Endometrium (tissue), 2 donors: ENCODE data around the gene COL26A1.
"Not testable (repeated sequence)": the region's sequence is repeated elsewhere in the genome, so short reads cannot be mapped to it uniquely, and the experiment has no call there.

Source experiments
- FAIRE-seq: peaks from 2 replicates; lab custom pipeline; 2012; peaks lifted over from hg19 to GRCh38; lab: Jason Lieb, UNC
- donor health status: control.
- donor health status: control.

Gene COL26A1

DNA sequence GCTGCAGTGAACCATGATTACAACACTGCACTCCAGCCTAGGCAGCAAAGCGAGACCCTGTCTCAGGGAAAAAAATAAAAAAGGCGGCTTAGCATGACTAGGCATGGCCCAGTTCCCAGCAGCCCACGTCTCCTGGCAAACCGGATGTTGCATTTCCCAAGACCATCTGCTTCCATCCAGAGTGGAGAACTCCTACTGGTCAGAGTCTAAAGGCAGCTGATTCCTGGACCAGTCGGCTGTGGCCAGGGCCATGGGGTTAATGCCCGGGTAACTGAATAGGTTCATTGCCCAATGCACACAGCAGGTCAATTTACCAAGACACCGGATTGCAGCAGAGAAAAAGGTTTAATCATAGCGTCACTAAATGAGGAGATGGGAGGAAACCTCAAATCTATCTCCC lies 133.3 kb downstream of the COL26A1 start:
- no peak for FAIRE-seq

DNA sequence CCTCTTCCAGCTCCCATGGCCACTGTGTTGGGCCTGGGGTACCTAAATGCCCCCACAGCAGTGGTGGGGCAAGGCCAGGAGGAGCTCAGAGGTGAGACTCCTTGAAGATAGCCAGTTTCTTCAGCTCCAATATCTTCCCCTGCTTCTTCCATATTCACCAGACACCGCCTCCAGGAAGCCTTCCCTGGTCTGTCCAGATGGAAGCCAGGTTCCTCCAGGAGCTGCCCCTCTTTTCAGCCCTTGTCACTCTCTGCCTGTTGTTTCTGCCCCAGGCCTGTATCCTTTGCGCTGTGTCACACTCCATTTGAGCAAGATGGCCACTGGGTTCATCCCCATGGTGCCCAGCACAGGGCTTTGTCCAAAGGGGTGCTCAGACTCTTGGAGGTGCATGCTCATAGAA lies 138.7 kb downstream of the COL26A1 start:
- FAIRE-seq: no peak

DNA sequence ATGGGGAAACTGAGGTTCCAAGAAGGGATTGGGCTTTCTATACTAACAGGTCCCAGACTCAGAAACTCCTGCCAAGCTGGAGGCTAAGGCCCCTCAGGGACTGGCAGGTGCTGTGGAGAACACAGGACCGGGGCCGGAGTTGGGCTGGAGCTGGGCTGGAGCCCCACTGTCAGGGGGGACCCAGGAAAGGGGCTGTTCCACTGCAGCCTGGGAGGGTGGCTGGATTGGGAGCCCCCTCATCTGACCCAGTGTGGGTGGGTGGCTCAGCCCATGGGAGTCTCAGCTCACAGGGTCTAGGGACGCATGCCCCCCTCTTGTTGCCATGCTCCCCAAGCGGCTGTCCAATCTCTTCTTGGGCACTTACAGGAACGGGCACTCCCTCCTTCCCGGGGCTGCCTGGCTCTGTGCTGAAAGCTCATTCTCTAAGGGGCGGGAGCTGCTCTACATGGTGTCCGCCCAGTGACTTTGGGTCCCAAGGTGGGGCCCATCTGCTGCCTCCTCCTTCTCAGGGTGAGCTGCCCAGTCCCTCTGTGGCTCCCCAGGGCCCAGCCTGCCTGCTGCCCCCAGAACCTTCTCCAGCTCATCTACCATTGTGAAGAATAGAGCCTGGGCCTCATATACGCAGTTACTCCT lies 139.9 kb downstream of the COL26A1 start:
- no peak for FAIRE-seq

DNA sequence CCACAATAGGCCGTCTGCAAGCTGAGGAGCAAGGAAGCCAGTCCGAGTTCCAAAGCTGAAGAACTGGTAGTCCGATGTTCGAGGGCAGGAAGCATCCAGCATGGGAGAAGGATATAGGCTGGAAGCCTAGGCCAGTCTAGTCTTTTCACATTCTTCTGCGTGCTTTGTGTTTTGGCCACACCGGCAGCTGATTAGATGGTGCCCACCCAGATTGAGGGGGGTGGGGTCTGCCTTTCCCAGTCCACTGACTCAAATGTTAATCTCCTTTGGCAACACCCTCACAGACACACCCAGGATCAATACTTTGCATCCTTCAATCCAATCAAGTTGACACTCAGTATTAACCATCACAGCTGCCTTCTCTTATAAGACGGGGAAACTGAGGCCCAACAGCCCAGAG lies 142.8 kb downstream of the COL26A1 start:
- not testable (repeated sequence) for FAIRE-seq

DNA sequence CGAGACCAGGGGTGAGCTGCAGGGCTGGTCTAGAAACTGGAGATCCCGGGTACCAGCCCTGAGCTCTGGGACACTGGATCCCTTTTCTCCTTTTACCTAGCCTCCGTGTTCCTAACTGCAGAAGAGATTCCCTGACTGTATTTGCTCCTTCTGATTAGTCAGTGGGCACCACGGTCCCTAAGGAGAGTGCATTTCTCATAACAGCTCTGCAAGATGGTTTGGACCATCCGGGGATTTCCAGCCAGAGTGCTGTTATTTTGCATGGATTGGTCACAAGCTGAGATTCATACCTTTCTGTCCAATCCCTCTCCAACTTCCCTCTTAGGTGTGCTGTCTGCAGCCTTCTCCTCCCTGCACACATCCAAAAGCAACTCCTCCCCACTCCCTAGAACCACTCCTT lies 143.9 kb downstream of the COL26A1 start:
- no peak for FAIRE-seq

DNA sequence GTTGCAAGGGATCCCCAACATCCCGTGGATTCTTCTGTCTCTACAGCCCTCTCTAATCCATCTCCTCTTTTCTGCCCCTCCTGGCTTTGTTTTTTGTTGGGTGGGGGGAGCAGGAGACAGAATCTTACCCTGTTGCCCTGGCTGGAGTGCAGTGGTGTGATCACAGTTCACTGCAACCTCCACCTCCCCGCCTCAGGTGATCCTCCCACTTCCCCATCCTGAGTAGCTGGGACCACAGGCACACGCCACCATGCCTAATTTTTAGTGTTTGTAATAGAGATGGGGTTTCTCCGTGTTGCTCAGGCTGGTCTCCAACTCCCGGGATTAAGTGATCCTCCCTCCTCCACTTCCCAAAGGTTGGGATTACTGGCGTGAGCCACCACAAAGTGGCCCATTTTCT lies 144.7 kb downstream of the COL26A1 start:
- FAIRE-seq: no peak

DNA sequence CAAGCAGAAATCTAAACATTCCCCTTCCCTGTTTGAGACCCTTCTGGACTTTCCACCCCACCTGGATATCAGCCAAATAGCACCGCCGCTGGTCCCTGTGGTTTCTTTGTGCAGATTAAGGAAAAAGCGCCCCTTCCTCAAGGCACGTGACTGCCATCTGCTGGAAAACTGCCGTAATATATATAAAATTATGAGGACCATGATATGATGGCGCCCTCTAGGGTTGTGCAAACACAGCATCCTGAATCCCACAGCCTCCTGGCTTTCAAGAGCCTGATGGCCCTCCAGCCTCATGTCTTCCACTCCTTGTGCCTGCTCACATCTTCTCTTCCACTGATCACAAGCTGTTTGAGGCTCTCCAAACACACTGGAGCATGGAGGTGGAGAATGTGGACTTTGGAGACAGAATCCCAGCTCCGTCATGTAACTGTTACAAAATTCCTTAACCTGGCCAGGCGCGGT lies 145.1 kb downstream of the COL26A1 start:
- FAIRE-seq: no peak

DNA sequence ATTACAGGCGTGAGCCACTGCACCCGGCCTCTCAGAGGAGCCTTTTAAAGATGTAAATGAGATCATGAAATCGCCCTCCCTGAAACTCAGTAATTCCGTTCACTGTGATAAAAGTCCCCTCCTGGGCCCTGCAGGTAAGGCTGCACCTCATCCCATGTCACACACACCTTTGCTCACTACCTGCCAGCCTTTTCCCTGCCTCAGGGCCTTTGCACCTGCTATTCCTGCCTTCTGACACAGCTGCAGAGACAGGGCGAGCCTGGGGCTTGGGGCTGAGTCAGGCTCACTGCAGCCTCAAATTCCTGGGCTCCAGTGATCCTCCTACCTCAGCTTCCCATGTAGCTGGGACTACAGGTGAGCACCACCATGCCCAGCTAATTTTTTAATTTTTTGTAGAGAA lies 147.6 kb downstream of the COL26A1 start:
- no peak for FAIRE-seq

DNA sequence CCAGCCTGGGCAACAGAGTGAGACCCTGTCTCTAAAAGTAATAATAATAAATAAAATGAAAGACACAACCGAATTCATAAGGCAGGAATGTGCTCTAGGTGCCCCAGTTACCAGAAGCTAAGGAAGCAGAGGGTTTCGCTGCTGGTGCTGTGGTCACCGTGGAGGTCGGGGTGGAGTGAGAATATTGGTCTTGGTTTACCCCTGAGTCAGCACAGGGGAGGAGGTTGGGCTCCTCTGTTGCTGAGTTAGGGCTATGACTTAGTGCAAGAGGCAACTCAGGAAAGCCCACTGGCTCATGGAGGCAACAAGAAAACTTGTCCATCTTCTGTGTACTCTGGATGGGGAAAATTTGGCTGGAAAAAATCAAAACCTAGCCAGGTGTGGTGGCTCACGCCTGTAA lies 149.3 kb downstream of the COL26A1 start:
- no peak for FAIRE-seq

DNA sequence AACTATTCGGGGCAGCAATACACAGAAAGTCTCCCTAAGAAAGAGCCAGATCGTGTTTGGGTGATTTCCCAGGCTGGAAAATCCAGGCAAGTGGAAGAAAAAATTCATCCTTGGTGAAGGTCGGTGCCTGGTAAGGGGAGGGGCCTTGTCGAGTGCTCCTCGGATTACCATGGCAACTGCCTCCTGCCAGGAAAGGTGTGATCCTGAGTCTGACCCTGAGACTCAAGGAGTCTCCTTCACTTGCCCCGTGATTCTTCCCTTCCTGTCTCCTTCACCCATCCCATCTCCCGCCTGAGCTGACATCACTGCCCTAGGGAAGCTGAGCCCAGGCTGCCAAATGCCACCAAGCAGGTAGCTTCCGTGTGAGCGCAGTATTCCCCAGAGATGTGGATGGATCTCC lies 154.2 kb downstream of the COL26A1 start:
- no peak for FAIRE-seq

DNA sequence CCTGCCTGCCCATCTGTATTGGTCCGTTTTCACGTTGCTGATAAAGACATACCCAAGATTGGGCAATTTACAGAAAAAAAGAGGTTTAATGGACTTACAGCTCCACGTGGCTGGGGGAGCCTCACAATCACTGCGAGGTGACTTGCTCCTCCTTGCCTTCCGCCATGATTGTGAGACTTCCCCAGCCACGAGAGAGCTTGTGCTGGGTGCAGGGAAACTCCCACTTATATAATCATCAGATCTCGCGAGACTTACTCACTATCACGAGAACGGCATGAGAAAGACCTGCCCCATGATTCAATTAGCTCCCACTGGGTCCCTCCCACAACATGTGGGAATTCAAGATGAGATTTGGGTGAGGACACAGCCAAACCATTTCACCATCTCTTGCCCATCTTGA lies 154.6 kb downstream of the COL26A1 start:
- no peak for FAIRE-seq

DNA sequence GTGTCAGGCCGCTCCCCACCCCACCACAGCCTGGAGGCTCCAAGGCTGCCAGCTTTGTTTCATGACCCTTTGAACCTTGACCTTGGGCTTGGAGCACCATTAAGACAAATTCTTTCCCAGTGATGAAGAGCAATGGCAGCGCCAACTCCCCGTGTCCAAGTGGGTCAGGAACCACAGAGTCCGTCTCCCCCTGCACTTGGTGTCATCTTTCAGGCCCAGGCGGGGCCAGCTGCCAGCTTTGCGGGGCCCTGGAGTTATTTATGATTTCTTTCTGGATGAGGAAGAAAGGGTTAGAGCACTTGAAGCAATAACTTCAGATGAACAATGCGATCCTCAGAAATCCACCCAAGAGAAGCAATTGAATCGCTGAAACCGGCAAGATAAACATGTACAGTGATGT lies 155.7 kb downstream of the COL26A1 start:
- FAIRE-seq: no peak

DNA sequence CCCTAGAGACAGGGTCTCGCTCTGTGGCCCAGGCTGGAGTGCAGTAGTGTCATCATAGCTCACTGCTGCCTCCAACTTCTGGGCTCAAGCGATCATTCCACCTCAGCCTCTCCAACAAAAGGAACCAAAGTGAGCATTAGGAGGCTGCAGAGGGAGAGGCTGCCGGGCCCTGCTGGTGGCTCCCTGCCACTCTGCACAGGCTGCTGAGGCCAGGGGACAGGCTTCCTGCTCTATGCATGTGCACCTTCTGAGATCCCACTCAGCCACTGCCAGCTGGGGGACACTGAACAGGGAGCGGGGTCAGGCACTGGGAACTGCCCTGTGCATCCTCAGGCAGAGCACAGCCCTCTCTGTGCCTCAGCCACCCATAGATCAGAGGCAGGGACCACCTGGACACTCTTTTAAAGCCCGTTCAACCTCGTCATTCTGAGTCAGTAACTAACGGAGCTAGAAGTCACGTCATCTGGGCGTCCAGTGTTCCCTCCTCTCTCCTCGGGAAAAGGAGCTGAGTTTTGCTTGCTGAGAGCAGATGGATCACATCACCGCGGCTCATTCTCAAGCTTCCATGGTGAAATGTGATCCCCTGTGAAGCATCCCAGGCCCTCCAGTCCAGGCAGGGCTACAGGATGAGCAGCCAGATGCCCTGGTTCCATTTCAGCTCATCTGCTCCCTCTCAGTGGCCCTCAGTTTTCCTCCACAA lies 156.8 kb downstream of the COL26A1 start:
- no peak for FAIRE-seq

DNA sequence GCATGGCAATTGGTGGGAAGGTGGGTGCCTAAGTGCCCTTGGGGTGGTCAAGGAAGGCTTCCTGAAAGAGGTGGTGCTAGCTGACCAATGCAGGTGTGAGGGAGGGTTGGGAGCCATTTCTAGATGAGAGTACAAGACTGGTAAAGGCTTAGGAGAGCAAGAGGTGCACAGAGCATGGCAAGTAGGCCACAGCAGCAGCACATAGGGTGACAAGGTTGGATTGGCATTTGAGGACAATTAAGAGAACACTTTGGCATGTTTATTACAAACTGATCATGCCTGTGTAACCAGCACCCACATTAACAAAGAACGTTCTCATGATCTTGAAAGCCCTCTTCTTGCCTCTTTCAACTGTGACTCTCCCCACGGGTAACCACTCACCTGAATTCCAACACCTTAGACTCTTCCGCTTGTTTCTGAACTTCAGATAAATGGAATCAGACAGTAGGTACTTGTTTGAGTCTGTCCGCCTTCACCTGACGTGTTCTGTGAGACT lies 158.8 kb downstream of the COL26A1 start:
- FAIRE-seq: no peak

DNA sequence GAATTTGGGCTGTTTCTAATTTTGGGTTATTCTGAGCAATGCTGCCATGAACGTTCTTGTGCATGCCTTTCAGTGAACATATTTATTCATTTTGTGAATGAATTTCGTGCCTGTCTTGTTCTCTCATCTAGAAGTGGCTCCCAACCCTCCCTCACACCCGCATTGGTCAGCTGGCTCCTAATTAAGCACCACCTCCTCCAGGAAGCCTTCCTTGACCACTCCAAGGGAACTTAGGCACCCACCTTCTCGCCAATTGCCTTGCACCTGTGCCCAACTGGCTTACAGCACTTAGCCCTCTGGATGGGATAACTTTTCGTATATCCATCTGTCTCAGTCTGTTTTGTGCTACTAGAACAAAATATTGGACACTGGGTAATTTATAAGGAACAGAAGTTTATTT lies 159.3 kb downstream of the COL26A1 start:
- no peak for FAIRE-seq

DNA sequence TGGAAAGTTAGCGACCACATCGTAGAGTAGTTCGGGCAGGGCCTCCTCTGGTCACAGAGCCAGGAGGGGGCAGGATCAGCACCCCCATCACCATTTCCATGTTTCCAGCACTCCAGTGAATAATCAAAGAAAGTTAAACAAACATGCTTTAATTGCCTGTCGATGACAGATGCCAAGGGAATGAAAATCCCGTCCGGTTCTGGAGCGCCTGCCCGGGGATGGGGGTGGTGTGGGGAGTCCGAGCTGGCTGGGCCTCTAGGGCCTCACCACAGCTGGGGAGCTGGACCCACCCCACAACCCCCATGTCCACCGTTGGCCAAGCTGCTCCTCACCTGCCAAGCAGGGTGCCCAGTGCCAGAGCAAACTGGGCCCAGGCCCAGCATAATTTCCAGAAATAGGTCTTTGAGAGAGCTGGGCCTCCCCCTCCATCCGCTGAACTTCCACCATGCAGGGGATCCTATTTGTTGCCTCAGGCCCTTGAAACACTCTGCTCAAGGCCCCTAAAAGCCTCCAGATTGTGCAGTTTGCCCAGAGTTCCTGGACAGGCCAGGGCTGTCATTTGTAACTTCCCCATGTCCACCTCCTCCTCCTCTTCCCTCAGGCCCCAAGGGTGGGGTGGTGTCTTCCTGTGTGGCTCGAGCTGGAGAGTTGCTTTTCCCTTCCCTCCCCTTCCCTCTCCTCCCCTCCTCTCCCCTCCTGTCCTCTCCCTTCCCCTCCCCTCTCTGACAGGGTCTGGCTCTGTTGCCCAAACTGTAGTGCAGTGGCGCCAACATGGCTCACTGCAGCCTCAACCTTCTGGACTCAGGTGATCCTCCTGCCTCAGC lies 165.4 kb downstream of the COL26A1 start:
- FAIRE-seq: no peak

DNA sequence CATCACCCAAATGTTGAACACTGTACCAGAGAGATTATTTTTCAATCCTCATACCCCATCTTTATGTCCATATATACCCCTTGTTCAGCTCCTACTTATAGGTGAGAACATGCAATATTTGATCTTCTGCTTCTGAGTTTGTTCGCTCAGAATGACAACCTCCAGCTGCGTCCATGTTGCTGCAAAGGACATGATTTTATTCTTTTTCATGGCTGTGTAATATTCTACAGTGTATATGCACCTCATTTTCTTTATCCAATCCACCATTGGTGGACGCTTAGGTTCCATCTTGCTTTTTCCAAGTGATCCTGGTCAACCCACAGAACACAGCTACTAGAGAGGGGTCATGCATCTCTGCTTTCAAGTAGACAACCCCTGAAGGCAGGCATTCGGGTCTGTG lies 166.9 kb downstream of the COL26A1 start:
- no peak for FAIRE-seq

DNA sequence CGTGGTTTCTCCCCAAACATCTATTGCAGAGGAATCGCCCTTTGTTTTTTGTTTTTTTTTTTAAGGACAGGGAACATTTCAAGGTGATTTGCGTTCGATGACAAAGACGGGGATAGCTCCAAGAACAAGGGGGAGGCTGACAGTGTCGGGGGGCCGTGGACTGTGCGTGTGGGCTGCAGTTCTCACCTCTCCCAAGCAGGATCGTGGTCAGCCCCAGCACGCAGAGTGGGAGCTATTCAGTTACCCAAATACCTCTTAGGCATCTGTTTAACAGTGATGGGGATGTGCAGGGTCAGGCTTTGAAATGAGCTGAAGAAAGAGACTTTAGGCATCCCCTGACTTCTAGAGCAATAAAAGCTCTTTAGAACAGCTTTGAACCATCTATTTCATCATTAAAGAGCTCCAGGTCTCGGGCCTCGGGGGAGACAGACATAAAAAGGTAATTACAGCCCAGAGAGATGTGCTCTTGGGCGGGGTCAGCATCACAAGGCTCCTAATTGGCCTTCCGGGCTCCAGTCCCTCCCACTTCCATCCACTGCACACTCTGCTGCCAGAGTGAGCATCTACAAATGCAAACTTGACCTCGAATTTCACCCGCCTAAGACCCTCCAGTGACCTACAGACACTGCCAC lies 169.2 kb downstream of the COL26A1 start:
- FAIRE-seq: no peak

DNA sequence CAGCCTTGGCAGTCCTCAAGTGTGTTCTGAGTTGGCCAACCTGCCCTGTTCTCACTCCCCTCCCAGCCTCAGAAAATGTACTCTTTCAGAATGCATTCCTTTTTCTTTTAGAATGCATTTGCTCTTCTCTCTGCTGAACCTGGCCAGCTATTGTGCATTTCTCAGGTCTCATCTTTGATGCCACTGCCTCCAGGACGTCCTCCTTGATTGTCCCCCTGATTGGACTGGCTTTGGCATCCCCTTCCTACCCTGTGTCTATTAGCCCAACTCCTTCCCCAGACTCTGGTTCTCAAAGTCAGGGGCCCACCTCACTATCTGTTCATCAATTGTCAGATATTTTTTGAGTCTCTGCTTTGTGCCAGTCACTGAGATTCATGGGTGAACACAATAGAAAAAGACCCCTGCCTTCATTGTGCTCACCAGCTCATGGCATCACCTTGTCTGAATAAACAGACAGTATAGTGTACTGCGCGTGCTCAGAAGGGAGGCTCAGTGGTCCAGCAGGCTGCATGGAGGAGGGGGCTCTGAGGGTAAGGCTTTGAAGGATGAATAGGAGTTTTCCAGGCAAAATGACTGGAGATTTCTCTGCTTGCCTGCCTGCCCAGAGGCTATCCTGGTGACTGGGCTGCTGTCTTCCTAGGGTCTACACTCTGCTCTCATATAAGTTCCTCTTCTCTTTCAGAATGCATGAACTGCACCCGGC lies 169.9 kb downstream of the COL26A1 start:
- no peak for FAIRE-seq

DNA sequence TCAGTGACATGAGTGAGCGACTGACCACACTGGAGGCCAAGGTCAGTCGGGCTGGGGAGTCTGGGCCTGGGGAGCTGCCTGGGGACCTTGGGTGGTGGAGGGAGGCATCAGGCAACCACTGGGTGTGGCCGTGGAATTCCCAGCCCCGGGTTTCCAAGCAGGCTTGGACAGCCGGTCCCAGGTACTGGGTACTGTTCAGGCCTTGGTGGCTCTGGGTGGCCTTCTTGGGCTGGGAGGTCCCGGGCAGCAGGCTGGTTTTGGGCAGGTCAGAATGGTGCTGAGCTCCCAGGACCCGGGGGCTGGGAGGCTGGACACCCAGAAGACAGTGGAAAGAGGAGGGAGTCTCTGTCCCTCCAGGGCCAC lies 170.4 kb downstream of the COL26A1 start:
- no peak for FAIRE-seq

DNA sequence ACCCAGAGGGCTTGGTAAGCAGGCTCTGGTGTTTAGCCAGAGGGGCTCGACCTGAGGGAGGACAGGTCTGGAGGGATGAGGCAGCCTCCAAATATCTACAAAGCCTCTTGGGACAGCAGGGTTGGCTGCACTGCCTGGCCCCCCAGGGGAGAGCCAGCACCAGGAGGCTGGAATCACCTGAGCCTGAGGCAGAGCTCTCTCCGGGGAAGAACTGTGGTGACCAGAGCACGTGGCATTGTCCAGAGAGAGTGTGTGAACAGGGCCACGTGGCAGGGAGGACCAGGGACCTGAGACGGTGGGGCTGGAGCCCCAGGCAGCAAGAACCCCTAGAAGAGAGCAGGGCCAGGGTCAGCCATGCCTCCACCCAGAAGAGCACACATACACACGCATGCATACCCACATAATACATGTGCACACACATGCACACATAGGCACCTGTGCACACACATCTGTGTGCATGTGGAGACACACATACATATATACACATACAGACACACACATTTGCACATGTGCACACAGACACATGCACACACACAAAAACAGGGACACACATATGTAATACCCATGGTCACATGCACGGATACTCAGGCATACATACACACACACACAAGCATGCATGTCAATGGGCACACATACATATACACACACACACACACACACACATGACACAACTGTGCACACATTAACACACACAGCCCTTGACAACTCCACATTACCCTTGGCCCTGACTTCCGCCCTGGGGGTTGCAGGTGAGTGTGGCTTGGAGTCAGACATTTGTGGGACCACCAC lies 171.5 kb downstream of the COL26A1 start:
- FAIRE-seq: no peak
